ENCODE results near the gene TSC22D4. TPM values are rescaled to one million over a fixed set of nuclear protein-coding genes. Genes with fewer than 3 reads are reported as not detected.

The TSC22D4 gene
- total and polyA plus RNA-seq, 9 of the 15 experiments (the other 6 are each of a cell fraction or from before 2014, with no cell fraction given) = 0.37 to 107 (median 28.7) TPM

GRCh38 chr7:100515072-100515532 lies 36.1 kb upstream of the TSC22D4 start:
- H3K9ac ChIP-seq (ENCODE audit: insufficient read depth in 1 of 2, low read depth in 2 of 2, low read length in 2 of 2) = 0 out of 4 replicates have a peak overlapping the region, but pooled peaks of 1 of the 2 experiments have one; percentile 4
- ATAC-seq (no peak), DNase-seq (ENCODE audit: extremely low read depth in 1 of 4, low spot score in 3 of 4) (peak in 1 of 4 experiments; percentile 8), FAIRE-seq (no peak)
- in situ Hi-C loops (cut with MboI) (no loop called here), intact Hi-C loops (cut with micrococcal nuclease) (no loop called here)
- no peaks in the 10 kb centered on the region for H3K27me3 ChIP-seq (ENCODE audit: control insufficient read depth in 2 of 2, insufficient read depth in 2 of 2, low read length in 2 of 2)
- 21% methylated on average over 2 of the region's 2 CpGs for WGBS (ENCODE audit: insufficient coverage, low coverage, missing lambda C conversion rate)
- H3K4me3 ChIP-seq = no peak overlapping the region
- CTCF ChIA-PET (ENCODE audit: low intra/inter-chr PET ratio) = no interaction called here
- no peaks in the 10 kb centered on the region for H3K36me3 ChIP-seq (ENCODE audit: control insufficient read depth, insufficient read depth, low read length)
- H3K27ac ChIP-seq (ENCODE audit: extremely low read depth, low read depth, low read length) = no peak overlapping the region
- POLR2A ChIA-PET = interaction anchor here (0.9 kb wide), 1 partner anchor 20 kb away, joined by 4 read pairs; no protein-coding TSS in a partner anchor
- H4K20me1 ChIP-seq (replicated peaks; ENCODE audit: control insufficient read depth, insufficient read depth, low read length) = no peaks in the 10 kb centered on the region
- no peaks in the 10 kb centered on the region for H3K9me1 ChIP-seq (ENCODE audit: control insufficient read depth, insufficient read depth, low read length)
- H2AFZ ChIP-seq (ENCODE audit: low read depth, low read length) = peak overlapping the region; percentile 58
- BruUV-seq (replicated peaks) = no TSS peak
- peaks cover 24% of the 10 kb centered on the region in 2 experiments; a peak in 4 of 5 replicates for H3K4me1 ChIP-seq (replicated peaks in 1 of 2; ENCODE audit: control insufficient read depth in 2 of 2, insufficient read depth in 2 of 2, low read length in 2 of 2)
- no peaks in the 10 kb centered on the region for H3K79me2 ChIP-seq (ENCODE audit: control insufficient read depth, insufficient read depth, low read length)
- H3K9me3 ChIP-seq (replicated peaks; ENCODE audit: control insufficient read depth, insufficient read depth, low read depth, low read length) = no peaks in the 10 kb centered on the region
- H3K4me2 ChIP-seq (ENCODE audit: insufficient read depth, low read length) = no peak overlapping the region
- TF ChIP-seq CBFA2T3 (IDR thresholded peaks at IDR 0.05) = 0 out of 2 replicates have a peak, but pooled peaks have one; percentile 8
- no peak for TF ChIP-seq ETS1 (conservative IDR thresholded peaks at IDR 0.05; ENCODE audit: control insufficient read depth, low read depth, low read length)
- peak; percentile 54; the same call in 1 of the 2 replicates for TF ChIP-seq LARP7 (IDR thresholded peaks at IDR 0.05)
- peak; percentile 66 for TF ChIP-seq ATF3 (IDR thresholded peaks at IDR 0.05)
- no peak for TF ChIP-seq ATF3 (CRISPR knock-in tag; conservative IDR thresholded peaks at IDR 0.05)
- TF ChIP-seq ZNF316 (IDR thresholded peaks at IDR 0.05) = peak; percentile 62
- TF ChIP-seq SMARCE1 (IDR thresholded peaks at IDR 0.05) = peak; percentile 36; the same call in 1 of the 2 replicates
- TF ChIP-seq ID3 (CRISPR knock-in tag; IDR thresholded peaks at IDR 0.05) = no peak
- no peak for TF ChIP-seq ID3 (tag; IDR thresholded peaks at IDR 0.05)
- TF ChIP-seq MAFG (tag; conservative IDR thresholded peaks at IDR 0.05) = peak; percentile 85
- TF ChIP-seq ZNF395 (CRISPR knock-in tag; IDR thresholded peaks at IDR 0.05) = no peak
- 0 out of 2 replicates have a peak, but pooled peaks have one; percentile 16 for TF ChIP-seq ZNF384 (IDR thresholded peaks at IDR 0.05; ENCODE audit: low read depth, low read length)
- TF ChIP-seq C11orf30 (IDR thresholded peaks at IDR 0.05; ENCODE audit: low read depth) = peak; percentile 59; the same call in 1 of the 2 replicates
- no peak for TF ChIP-seq ZNF766 (CRISPR knock-in tag; conservative IDR thresholded peaks at IDR 0.05)
- TF ChIP-seq DPF2 (IDR thresholded peaks at IDR 0.05) = peak; percentile 38; the same call in 1 of the 2 replicates
- 0 out of 2 replicates have a peak, but pooled peaks have one; percentile 26 for TF ChIP-seq ZNF512 (tag; IDR thresholded peaks at IDR 0.05)

Data from K562 (cell line).